Gastroesophageal sphincter (tissue), 4 donors: ENCODE data around the gene ACOXL. TPM values are rescaled to one million over a fixed set of nuclear protein-coding genes. Genes with fewer than 3 reads are reported as not detected.

Experiments
- ATAC-seq: fragments of 150-250 bp; one replicate; pipeline ENCODE4 v1.9.1; 2016; ENCODE audit warnings: mild to moderate bottlenecking, moderate library complexity
- H3K27ac ChIP-seq, 4 donors: fragments of 200-600 bp; sonication (generic) in 3 of 4; 1 replicate in 3 of 4; 2 replicates in 1 of 4; pipeline ENCODE4 v1.5.1; 2016 to 2019
- H3K27me3 ChIP-seq: fragments of 200-600 bp; sonication (generic); one replicate; pipeline ENCODE4 v1.5.1; 2019
- H3K36me3 ChIP-seq, 2 donors: fragments of 200-600 bp; sonication (generic); one replicate each; pipeline ENCODE4 v1.5.1; 2019; ENCODE audit warnings: control low read depth in 1 of 2
- H3K4me1 ChIP-seq, 3 donors: fragments of 200-600 bp; sonication (generic); 1 replicate in 2 of 3; 2 replicates in 1 of 3; pipeline ENCODE4 v1.5.1; 2016 to 2019; ENCODE audit warnings: control low read depth in 2 of 3
- H3K4me3 ChIP-seq, 2 donors: fragments of 200-600 bp; sonication (generic); one replicate each; pipeline ENCODE4 v1.5.1; 2019; ENCODE audit warnings: mild to moderate bottlenecking in 1 of 2, moderate library complexity in 1 of 2
- H3K9me3 ChIP-seq, 3 donors: fragments of 200-600 bp; sonication (generic); one replicate each; pipeline ENCODE4 v1.5.1; 2017 to 2019; ENCODE audit warnings: control low read depth in 2 of 3
- EP300 ChIP-seq: sonication (generic); formaldehyde crosslinking; IDR thresholded peaks from one replicate; pipeline ENCODE4 v1.6.1; 2017; ENCODE audit warnings: antibody characterized with exemption, mild to moderate bottlenecking
- POLR2A ChIP-seq, 2 donors: fragments of 450-650 bp; IDR thresholded peaks; one replicate each; pipeline ENCODE4 v1.6.1; 2017; ENCODE audit warnings: antibody characterized with exemption in 2 of 2, mild to moderate bottlenecking in 2 of 2, moderate library complexity in 1 of 2
- POLR2AphosphoS5 ChIP-seq: sonication (generic); formaldehyde crosslinking; IDR thresholded peaks from one replicate; pipeline ENCODE4 v1.6.1; 2017; ENCODE audit warnings: antibody characterized with exemption
- WGBS, 2 donors: methylation state at CpG; one replicate each; pipeline ENCODE4 v1.1.5; 2018; ENCODE audit warnings: low coverage in 1 of 2; 5-methylcytosine and 5-hydroxymethylcytosine counted together
- total RNA-seq, 4 donors: library from RNA; depleted of rRNA; stranded (reverse); fragments of >200 nt; gene quantifications; one replicate each; pipeline ENCODE4 v1.1.0, GENCODE V29; 2016
- TF ChIP-seq, protein P1 (sequence below), 4 experiments: fragments of 200-600 bp in 2 of 4; fragments of 450-650 bp in 2 of 4; sonication (generic) in 1 of 4; IDR thresholded peaks; one replicate each; pipeline ENCODE4 v1.5.1; 2017 to 2019; ENCODE audit warnings: antibody characterized with exemption in 4 of 4, mild to moderate bottlenecking in 2 of 4, moderate library complexity in 2 of 4

ACOXL gene
- total RNA-seq, 4 donors from 2014 or later: not detected

DNA sequence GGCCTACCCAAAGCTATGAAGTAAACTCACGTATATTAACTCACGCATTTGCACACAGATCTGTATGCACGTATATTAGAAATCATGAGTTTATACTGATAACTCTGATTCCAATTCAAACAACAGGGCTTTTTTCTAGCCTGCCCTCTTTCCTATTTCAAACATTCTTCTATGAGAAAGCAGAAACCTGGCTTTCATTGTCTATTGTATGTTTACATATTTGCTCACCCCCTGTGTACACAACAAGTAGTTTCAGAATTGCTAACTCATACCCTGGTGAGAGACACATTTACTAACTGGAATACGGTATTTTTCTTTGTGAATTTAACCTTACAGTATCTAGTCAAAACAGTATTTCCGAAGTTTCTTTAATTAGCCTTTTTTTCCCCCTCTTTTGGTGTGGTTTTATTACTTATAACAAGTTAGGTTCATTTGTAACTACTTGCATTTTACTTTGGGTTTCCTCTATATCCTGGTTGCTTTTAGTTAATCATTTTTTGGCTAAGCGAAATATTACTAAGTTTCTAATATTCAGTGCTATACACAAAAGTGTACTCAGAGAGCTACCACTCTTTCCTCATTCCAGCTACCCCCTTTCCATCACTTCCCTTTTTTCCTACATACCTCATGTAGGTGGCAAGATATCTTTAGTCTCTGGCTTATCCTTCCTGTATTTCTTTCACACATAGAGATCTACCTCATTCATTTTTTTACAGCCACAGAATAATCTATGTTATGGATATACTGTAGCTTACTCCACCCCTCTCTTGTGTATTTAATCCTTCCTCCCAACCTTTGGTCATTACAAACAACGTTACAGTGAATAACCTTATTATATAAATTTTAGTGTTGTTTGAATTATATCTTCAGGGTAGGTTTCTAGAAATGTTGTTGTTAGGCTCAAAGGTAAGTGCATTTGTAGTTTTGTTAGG is 275.6 kb downstream of the ACOXL start:
- no peak for ATAC-seq
- Histone ChIP-seq H3K4me1 (no peaks in the 10 kb centered on the region), H3K9me3 (peaks cover 0 to 14% (median 0%) of the 10 kb centered on the region in 3 donors), H3K27ac (no peak overlapping the region), H3K4me3 (no peak overlapping the region), H3K27me3 (no peaks in the 10 kb centered on the region), H3K36me3 (no peaks in the 10 kb centered on the region)
- 86 to 92% methylated on average over 4 to 7 of the region's 7 CpGs for WGBS, 2 donors
- TF ChIP-seq EP300 (no peak), POLR2A (IDR thresholded peaks at IDR 0.05) (no peak), POLR2AphosphoS5 (no peak)
- TF ChIP-seq, protein P1, sequence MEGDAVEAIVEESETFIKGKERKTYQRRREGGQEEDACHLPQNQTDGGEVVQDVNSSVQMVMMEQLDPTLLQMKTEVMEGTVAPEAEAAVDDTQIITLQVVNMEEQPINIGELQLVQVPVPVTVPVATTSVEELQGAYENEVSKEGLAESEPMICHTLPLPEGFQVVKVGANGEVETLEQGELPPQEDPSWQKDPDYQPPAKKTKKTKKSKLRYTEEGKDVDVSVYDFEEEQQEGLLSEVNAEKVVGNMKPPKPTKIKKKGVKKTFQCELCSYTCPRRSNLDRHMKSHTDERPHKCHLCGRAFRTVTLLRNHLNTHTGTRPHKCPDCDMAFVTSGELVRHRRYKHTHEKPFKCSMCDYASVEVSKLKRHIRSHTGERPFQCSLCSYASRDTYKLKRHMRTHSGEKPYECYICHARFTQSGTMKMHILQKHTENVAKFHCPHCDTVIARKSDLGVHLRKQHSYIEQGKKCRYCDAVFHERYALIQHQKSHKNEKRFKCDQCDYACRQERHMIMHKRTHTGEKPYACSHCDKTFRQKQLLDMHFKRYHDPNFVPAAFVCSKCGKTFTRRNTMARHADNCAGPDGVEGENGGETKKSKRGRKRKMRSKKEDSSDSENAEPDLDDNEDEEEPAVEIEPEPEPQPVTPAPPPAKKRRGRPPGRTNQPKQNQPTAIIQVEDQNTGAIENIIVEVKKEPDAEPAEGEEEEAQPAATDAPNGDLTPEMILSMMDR (IDR thresholded peaks at IDR 0.05): no peak

DNA sequence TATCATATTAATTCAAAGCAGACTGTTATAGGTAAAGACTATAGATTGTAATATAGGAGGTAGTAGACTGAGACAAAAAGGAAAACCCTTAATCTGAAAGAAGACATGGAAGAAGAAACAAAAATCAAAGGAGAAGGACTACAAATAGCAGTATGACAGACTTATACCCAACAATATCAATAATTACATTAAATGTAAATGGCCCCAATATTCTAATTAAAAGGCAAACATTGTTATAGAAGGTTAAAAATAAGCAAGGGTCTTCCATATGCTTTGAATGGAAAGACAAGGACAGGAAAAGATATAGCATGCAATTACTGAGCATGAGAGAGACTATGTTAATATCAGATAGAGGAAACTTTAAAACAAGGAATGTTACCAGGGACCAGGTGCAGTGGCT is 278.8 kb downstream of the ACOXL start:
- no peak overlapping the region for H3K27ac ChIP-seq
- H3K36me3 ChIP-seq: no peaks in the 10 kb centered on the region
- H3K4me1 ChIP-seq: no peaks in the 10 kb centered on the region
- H3K27me3 ChIP-seq: no peaks in the 10 kb centered on the region
- no peak for ATAC-seq
- H3K4me3 ChIP-seq: no peak overlapping the region
- peaks cover 0 to 28% (median 0%) of the 10 kb centered on the region in 3 donors for H3K9me3 ChIP-seq
- TF ChIP-seq, protein P1 (IDR thresholded peaks at IDR 0.05): no peak
- TF ChIP-seq EP300: no peak
- TF ChIP-seq POLR2A (IDR thresholded peaks at IDR 0.05): no peak
- no peak for TF ChIP-seq POLR2AphosphoS5

DNA sequence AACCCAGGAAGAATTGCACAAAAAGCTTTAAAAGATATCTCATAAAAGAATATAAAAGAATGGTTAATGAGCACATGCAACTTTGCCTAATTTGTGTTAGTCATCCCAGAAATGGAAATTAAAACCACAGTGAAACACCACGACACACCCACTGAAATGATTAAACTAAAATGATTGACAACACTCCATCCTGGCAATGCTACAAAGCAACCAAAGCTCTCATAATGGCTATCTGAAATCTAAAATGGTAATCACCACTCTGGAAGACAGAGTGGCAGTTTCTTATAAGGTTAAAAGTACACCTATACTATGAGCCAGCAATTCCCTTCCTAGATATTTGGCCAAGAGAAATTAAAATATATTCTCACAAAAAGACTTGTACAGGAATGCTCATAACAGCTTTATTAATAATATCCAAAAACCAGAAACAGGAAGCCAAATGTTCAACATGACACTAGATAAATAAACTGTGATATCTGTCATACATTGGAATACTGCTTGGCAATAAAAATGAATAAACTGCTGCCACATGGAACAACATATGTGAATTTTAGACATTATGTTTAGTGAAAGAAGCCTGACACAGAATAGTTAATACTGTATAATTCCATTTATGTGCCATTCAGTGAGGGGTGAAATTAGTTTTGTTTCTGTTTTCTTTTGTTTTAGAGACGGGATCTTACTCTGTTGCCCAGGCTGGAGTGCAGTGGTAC is 283.1 kb downstream of the ACOXL start:
- no peaks in the 10 kb centered on the region for H3K36me3 ChIP-seq
- H3K9me3 ChIP-seq: peaks cover 0 to 28% (median 0%) of the 10 kb centered on the region in 3 donors
- H3K27ac ChIP-seq: no peak overlapping the region
- ATAC-seq: no peak
- no peak overlapping the region for H3K4me3 ChIP-seq
- H3K4me1 ChIP-seq: no peaks in the 10 kb centered on the region
- TF ChIP-seq POLR2AphosphoS5: no peak
- no peaks in the 10 kb centered on the region for H3K27me3 ChIP-seq
- 62 to 83% methylated on average over 2 of the region's 2 CpGs for WGBS, 2 donors

DNA sequence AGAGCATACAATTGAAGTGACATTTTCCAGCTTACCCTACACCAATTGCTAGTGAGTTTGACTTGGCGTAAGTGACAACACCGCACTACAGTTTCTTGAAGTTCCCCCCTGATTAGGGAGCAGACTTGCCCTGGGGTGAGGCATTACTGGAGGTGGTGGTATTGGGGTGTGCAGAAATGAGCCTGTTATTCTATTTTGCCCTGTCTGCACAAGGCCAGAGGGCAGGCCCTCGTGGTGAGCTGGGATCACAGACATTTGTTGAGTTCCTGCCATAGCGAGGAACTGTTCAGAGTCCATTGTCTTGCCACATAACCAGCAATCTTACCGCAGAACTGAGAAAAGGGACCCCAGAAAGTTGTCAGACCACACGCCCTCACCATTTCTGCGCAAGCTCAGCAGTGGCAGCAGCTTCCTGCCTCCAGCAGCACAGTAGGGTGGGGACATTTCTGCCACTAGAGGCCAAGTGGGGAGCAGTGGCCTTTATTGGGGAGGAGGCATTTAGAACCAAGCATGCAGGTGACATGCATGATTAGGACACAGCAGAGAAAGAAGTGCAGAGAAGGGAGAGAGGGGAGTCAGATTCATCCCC is 284.8 kb downstream of the ACOXL start:
- no peak overlapping the region for H3K27ac ChIP-seq
- H3K4me1 ChIP-seq: no peaks in the 10 kb centered on the region
- peaks cover 0 to 23% (median 0%) of the 10 kb centered on the region in 3 donors for H3K9me3 ChIP-seq
- no peaks in the 10 kb centered on the region for H3K36me3 ChIP-seq
- ATAC-seq: no peak
- WGBS, 2 donors: 88 to 100% methylated on average over 2 to 3 of the region's 7 CpGs
- H3K4me3 ChIP-seq: no peak overlapping the region
- TF ChIP-seq EP300 (no peak), POLR2A (IDR thresholded peaks at IDR 0.05) (no peak), POLR2AphosphoS5 (no peak)
- TF ChIP-seq, protein P1 (IDR thresholded peaks at IDR 0.05): no peak
- no peaks in the 10 kb centered on the region for H3K27me3 ChIP-seq

DNA sequence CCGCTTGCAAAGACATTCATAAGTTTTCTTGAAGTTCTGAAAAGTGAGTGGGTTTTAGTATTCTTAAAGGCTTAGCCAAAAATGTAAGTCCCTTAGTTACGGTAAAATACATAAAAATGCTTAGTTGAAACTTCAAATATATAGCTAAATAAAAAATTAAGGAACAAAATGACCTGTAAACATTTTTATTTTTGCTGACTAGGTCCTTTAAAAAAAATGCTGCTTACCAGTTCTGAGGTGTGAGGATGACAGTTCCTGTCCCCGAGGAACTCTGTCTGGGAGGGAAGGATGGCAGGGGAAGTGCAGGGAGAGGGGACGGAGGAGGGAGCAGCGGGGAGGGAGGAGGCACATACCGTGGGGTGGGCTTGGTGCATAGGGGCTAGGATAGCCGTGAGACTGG is 285.5 kb downstream of the ACOXL start:
- TF ChIP-seq POLR2A (IDR thresholded peaks at IDR 0.05) (no peak), POLR2AphosphoS5 (no peak), EP300 (no peak)
- TF ChIP-seq, protein P1 (IDR thresholded peaks at IDR 0.05): no peak
- Histone ChIP-seq H3K9me3 (peaks cover 0 to 15% (median 0%) of the 10 kb centered on the region in 3 donors), H3K27me3 (no peaks in the 10 kb centered on the region), H3K4me3 (no peak overlapping the region), H3K4me1 (no peaks in the 10 kb centered on the region), H3K27ac (no peak overlapping the region), H3K36me3 (no peaks in the 10 kb centered on the region)
- no peak for ATAC-seq
- 84% methylated on average over 7 of the region's 7 CpGs; no CpG with 5 or more reads in 1 of the 2 donors for WGBS, 2 donors
